Measurements from ENCODE around the gene EHF. TPM values are rescaled to one million over a fixed set of nuclear protein-coding genes. Genes with fewer than 3 reads are reported as not detected.

The EHF gene
- polyA plus RNA-seq, 1 of the 3 experiments (the other 2 are of a cell fraction), result not detected

DNA sequence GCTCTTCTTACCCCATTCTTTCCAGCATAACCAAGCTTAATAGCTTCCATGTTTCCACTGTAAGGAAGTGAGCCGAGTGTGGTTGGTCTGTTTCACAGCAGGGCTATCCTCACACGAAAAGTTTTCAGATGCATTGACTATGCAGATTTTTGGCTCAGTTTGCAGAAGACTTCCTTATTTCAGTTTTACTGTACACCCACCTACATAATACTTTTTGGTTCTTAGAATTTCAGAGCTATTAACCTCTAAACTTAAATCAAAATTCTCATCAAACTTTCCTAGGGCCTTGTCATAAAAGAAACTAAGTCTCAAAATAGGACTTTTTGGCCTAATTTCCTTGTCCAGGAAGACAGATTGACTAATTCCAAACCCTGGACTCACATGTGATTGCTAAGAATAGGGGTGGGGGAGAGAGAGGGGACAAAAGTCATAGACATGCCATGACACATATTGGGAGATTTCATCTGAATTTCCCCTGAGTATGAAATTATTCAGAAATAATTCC lies 7.3 kb upstream of the EHF start:
- WGBS (ENCODE audit: low lambda C conversion rate), result 72% methylated on average over 2 of the region's 2 CpGs
- H3K27ac ChIP-seq (ENCODE audit: low read depth in 2 of 2, low read length in 1 of 2), result no peak overlapping the region
- no peak for DNase-seq
- no peaks in the 10 kb centered on the region for H3K36me3 ChIP-seq (replicated peaks in 1 of 2; ENCODE audit: control insufficient read depth in 1 of 2, insufficient read depth in 2 of 2, low read length in 1 of 2)
- ChIA-PET CTCF (no interaction called here), POLR2A (no interaction called here)
- TF ChIP-seq SMC3 (IDR thresholded peaks at IDR 0.05; ENCODE audit: low read depth, low read length) (no peak), RCOR1 (IDR thresholded peaks at IDR 0.05; ENCODE audit: low read length) (no peak), TAF1 (IDR thresholded peaks at IDR 0.05; ENCODE audit: borderline replicate concordance, low read depth, low read length) (no peak), CHD2 (IDR thresholded peaks at IDR 0.05; ENCODE audit: low read length, partially characterized antibody) (no peak), NFIC (IDR thresholded peaks at IDR 0.05; ENCODE audit: borderline replicate concordance) (no peak), TEAD4 (IDR thresholded peaks at IDR 0.05; ENCODE audit: borderline replicate concordance, insufficient read depth) (no peak), RXRA (IDR thresholded peaks at IDR 0.05; ENCODE audit: borderline replicate concordance, low read depth) (no peak), CTCF (IDR thresholded peaks at IDR 0.05) (no peak), ELF1 (IDR thresholded peaks at IDR 0.05) (no peak), MEF2A (IDR thresholded peaks at IDR 0.05; ENCODE audit: borderline replicate concordance, low read depth) (no peak), EP300 (IDR thresholded peaks at IDR 0.05; ENCODE audit: borderline replicate concordance in 1 of 2, low read depth in 1 of 2, low read length in 1 of 2) (no peak), RAD21 (IDR thresholded peaks at IDR 0.05; ENCODE audit: low read length) (no peak), FOXJ3 (CRISPR knock-in tag; IDR thresholded peaks at IDR 0.05) (no peak), EZH2phosphoT487 (IDR thresholded peaks at IDR 0.05; ENCODE audit: borderline replicate concordance, low read depth) (no peak), GABPA (IDR thresholded peaks at IDR 0.05; ENCODE audit: low read depth) (no peak), RFX5 (IDR thresholded peaks at IDR 0.05; ENCODE audit: low read length) (no peak)
- TF ChIP-seq, protein P1, sequence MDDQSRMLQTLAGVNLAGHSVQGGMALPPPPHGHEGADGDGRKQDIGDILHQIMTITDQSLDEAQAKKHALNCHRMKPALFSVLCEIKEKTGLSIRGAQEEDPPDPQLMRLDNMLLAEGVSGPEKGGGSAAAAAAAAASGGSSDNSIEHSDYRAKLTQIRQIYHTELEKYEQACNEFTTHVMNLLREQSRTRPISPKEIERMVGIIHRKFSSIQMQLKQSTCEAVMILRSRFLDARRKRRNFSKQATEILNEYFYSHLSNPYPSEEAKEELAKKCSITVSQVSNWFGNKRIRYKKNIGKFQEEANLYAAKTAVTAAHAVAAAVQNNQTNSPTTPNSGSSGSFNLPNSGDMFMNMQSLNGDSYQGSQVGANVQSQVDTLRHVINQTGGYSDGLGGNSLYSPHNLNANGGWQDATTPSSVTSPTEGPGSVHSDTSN (IDR thresholded peaks at IDR 0.05), result no peak
- TF ChIP-seq, protein P2, sequence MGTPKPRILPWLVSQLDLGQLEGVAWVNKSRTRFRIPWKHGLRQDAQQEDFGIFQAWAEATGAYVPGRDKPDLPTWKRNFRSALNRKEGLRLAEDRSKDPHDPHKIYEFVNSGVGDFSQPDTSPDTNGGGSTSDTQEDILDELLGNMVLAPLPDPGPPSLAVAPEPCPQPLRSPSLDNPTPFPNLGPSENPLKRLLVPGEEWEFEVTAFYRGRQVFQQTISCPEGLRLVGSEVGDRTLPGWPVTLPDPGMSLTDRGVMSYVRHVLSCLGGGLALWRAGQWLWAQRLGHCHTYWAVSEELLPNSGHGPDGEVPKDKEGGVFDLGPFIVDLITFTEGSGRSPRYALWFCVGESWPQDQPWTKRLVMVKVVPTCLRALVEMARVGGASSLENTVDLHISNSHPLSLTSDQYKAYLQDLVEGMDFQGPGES (IDR thresholded peaks at IDR 0.05; ENCODE audit: low read depth, low read length), result no peak
- TF ChIP-seq, protein P3, sequence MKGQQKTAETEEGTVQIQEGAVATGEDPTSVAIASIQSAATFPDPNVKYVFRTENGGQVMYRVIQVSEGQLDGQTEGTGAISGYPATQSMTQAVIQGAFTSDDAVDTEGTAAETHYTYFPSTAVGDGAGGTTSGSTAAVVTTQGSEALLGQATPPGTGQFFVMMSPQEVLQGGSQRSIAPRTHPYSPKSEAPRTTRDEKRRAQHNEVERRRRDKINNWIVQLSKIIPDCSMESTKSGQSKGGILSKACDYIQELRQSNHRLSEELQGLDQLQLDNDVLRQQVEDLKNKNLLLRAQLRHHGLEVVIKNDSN (IDR thresholded peaks at IDR 0.05; ENCODE audit: borderline replicate concordance, low read depth), result no peak
- H3F3A ChIP-seq (replicated peaks; ENCODE audit: insufficient read depth), result no peaks in the 10 kb centered on the region
- no peaks in the 10 kb centered on the region for H3K4me1 ChIP-seq (ENCODE audit: control insufficient read depth in 1 of 2, insufficient read depth in 2 of 2, low read depth in 1 of 2, low read length in 1 of 2)
- H3K79me2 ChIP-seq (ENCODE audit: insufficient read depth), result no peaks in the 10 kb centered on the region
- no peak overlapping the region for H3K4me2 ChIP-seq
- no peaks in the 10 kb centered on the region for H4K20me1 ChIP-seq (ENCODE audit: insufficient read depth)
- no peak overlapping the region for H3K4me3 ChIP-seq (ENCODE audit: low read depth in 2 of 2, low read length in 1 of 2)
- H3K9ac ChIP-seq, result no peak overlapping the region
- no peak overlapping the region for H2AFZ ChIP-seq (ENCODE audit: low read depth)
- H3K9me2 ChIP-seq, result no peaks in the 10 kb centered on the region
- no peaks in the 10 kb centered on the region for H3K9me3 ChIP-seq
- no peaks in the 10 kb centered on the region for H3K27me3 ChIP-seq (ENCODE audit: insufficient read depth)

All from SK-N-SH (cell line).